HepG2 (cell line): ENCODE results near the gene GNB3. TPM values are rescaled to one million over a fixed set of nuclear protein-coding genes. Genes with fewer than 3 reads are reported as not detected.
A peak's percentile ranks its signal among the peaks of the same experiment; 100 is the strongest.

Experiments
- AHDC1 ChIP-seq: sonication (generic); formaldehyde crosslinking; IDR thresholded peaks from 2 replicates; pipeline ENCODE4 v1.5.1; 2020; ENCODE audit warnings: mild to moderate bottlenecking, missing genetic modification reagents, borderline replicate concordance
- EHMT2 ChIP-seq: fragments of 200-600 bp; sonication (generic); IDR thresholded peaks from 2 replicates; pipeline ENCODE4 v1.7.0; 2017; ENCODE audit warnings: antibody characterized with exemption, low read depth, low read length, borderline replicate concordance
- GATAD1 ChIP-seq: IDR thresholded peaks from 2 replicates; pipeline ENCODE4 v1.6.1; 2016; ENCODE audit warnings: missing genetic modification reagents, missing compliant biosample characterization
- MAX ChIP-seq: IDR thresholded peaks from 2 replicates; pipeline ENCODE4 v1.6.1; 2012; ENCODE audit warnings: inconsistent platforms
- MBNL3 ChIP-seq: fragments of 250-450 bp; sonication (Bioruptor Pico); conservative IDR thresholded peaks from 2 replicates; pipeline ENCODE4 v1.8.0; 2022; ENCODE audit warnings: mild to moderate bottlenecking, inconsistent platforms
- MXD4 ChIP-seq: IDR thresholded peaks from 2 replicates; pipeline ENCODE4 v1.6.1; 2016; ENCODE audit warnings: mild to moderate bottlenecking, missing biosample characterization, missing genetic modification reagents
- NFRKB ChIP-seq: fragments of 450-650 bp; IDR thresholded peaks from 2 replicates; pipeline ENCODE4 v1.6.1; 2017
- NPAS2 ChIP-seq: sonication (generic); formaldehyde crosslinking; IDR thresholded peaks from 2 replicates; pipeline ENCODE4 v1.8.0; 2022; ENCODE audit warnings: mild to moderate bottlenecking, missing genetic modification reagents, borderline replicate concordance
- SP5 ChIP-seq: IDR thresholded peaks from 2 replicates; pipeline ENCODE4 v1.6.1; 2016; ENCODE audit warnings: low read depth, borderline replicate concordance
- THYN1 ChIP-seq: sonication (generic); formaldehyde crosslinking; IDR thresholded peaks from 2 replicates; pipeline ENCODE4 v1.8.1; 2023; ENCODE audit warnings: low read depth, mild to moderate bottlenecking, moderate library complexity, missing genetic modification reagents, borderline replicate concordance
- ZBTB39 ChIP-seq: sonication (generic); formaldehyde crosslinking; IDR thresholded peaks from 2 replicates; pipeline ENCODE4 v1.5.0; 2020; ENCODE audit warnings: missing genetic modification reagents
- ZFP91 ChIP-seq: sonication (generic); formaldehyde crosslinking; IDR thresholded peaks from 2 replicates; pipeline ENCODE4 v1.9.0; 2022; ENCODE audit warnings: missing genetic modification reagents, mild to moderate bottlenecking, borderline replicate concordance
- ZNF205 ChIP-seq: IDR thresholded peaks from 2 replicates; pipeline ENCODE4 v1.6.1; 2018; ENCODE audit warnings: missing biosample characterization, missing genetic modification reagents
- ZNF24 ChIP-seq: fragments of 450-650 bp; IDR thresholded peaks from 2 replicates; pipeline ENCODE4 v1.6.1; 2017; ENCODE audit warnings: antibody characterized with exemption, mild to moderate bottlenecking
- ZNF563 ChIP-seq: sonication (generic); formaldehyde crosslinking; IDR thresholded peaks from 2 replicates; pipeline ENCODE4 v1.8.0; 2022; ENCODE audit warnings: mild to moderate bottlenecking, moderate library complexity, missing genetic modification reagents
- ZNF691 ChIP-seq: sonication (generic); formaldehyde crosslinking; IDR thresholded peaks from 2 replicates; pipeline ENCODE4 v1.4.0; 2020; ENCODE audit warnings: missing genetic modification reagents, low read depth, mild to moderate bottlenecking, borderline replicate concordance
- ZNF703 ChIP-seq: sonication (generic); formaldehyde crosslinking; IDR thresholded peaks from 2 replicates; pipeline ENCODE4 v1.5.1; 2020; ENCODE audit warnings: missing genetic modification reagents, mild to moderate bottlenecking, moderate library complexity, borderline replicate concordance
- ZNF772 ChIP-seq: sonication (generic); formaldehyde crosslinking; IDR thresholded peaks from 2 replicates; pipeline ENCODE4 v1.5.0; 2020; ENCODE audit warnings: mild to moderate bottlenecking, missing genetic modification reagents
- ZNF878 ChIP-seq: sonication (generic); formaldehyde crosslinking; IDR thresholded peaks from 2 replicates; pipeline ENCODE4 v1.8.1; 2023; ENCODE audit warnings: mild to moderate bottlenecking, missing genetic modification reagents, moderate library complexity
- polyA plus RNA-seq, 8 experiments: library from polyadenylated mRNA; depleted of rRNA in 3 of 8; stranded (reverse) in 7 of 8; unstranded in 1 of 8; fragments of >200 nt; fragmentation: Illumina TruSeq in 4 of 8; extraction: Trizol in 4 of 8; gene quantifications; 2 replicates each; pipeline versions ENCODE4 v1.2.1 to v1.2.3, GENCODE V29; 2011 to 2016; ENCODE audit warnings: low read depth in 4 of 8, missing spikeins in 1 of 8, mixed read lengths in 1 of 8; ENCODE audit not compliant: insufficient read depth in 1 of 8
- total RNA-seq, 5 experiments: library from RNA; depleted of rRNA; stranded (reverse); fragments of >200 nt; fragmentation: Illumina TruSeq; extraction: Trizol; gene quantifications; 2 replicates each; pipeline ENCODE4 v1.2.3, GENCODE V29; 2016; ENCODE audit warnings: low read depth in 1 of 5

Gene GNB3
- total and polyA plus RNA-seq, 2 of the 13 experiments (the other 11 are each of a cell fraction or from before 2014, with no cell fraction given) = 1.3 to 3.6 TPM

GRCh38 chr12:6869049-6870021 is 28.6 kb downstream of the GNB3 start (continued):
- TF ChIP-seq AHDC1 (no peak), MBNL3 (CRISPR knock-in tag) (no peak), ZNF691 (CRISPR knock-in tag) (no peak), ZNF24 (no peak), MAX (no peak), ZNF878 (CRISPR knock-in tag) (no peak), ZNF772 (CRISPR knock-in tag) (no peak), ZBTB39 (CRISPR knock-in tag) (no peak), ZFP91 (CRISPR knock-in tag) (peak; percentile 35; the same call in 1 of the 2 replicates), SP5 (CRISPR knock-in tag) (no peak), THYN1 (CRISPR knock-in tag) (no peak), GATAD1 (CRISPR knock-in tag) (no peak), NPAS2 (CRISPR knock-in tag) (no peak), ZNF563 (CRISPR knock-in tag) (no peak), MXD4 (CRISPR knock-in tag) (no peak), ZNF703 (CRISPR knock-in tag) (no peak), NFRKB (no peak), ZNF205 (CRISPR knock-in tag) (no peak), EHMT2 (no peak)
